WTC11 (cell line): ENCODE measurements around the gene FAM107A. TPM values are rescaled to one million over a fixed set of nuclear protein-coding genes. Genes with fewer than 3 reads are reported as not detected.

Experiments used
- ATAC-seq: fragments of 200-7000 bp; cut with Tn5 transposase; 2 replicates; pipeline ENCODE4 v1.10.0; 2021; ENCODE audit warnings: mild to moderate bottlenecking, moderate library complexity
- CTCF ChIA-PET: fragments of 300-600 bp; sonication (Branson Sonifier 250); formaldehyde crosslinking; loops from one replicate; lab custom pipeline; 2021; ENCODE audit warnings: antibody characterized with exemption; lab: Charles Lee
- POLR2A ChIA-PET: fragments of 350-600 bp; sonication (Branson Sonifier 250); formaldehyde crosslinking; loops from one replicate; lab custom pipeline; 2021; ENCODE audit warnings: antibody characterized with exemption; lab: Charles Lee
- DNase-seq: peaks from one replicate; pipeline ENCODE4 v3.0.0; 2021; ENCODE audit warnings: low spot score
- H3K27ac Mint-ChIP-seq: 2 replicates; pipeline ENCODE4 v1.8.0; 2021; ENCODE audit warnings: mixed read lengths
- H3K27me3 Mint-ChIP-seq: 2 replicates; pipeline ENCODE4 v1.8.0; 2021; ENCODE audit warnings: low read depth, mild to moderate bottlenecking, moderate library complexity, mixed read lengths
- H3K36me3 Mint-ChIP-seq: 2 replicates; pipeline ENCODE4 v1.8.0; 2021; ENCODE audit warnings: mixed read lengths
- H3K4me1 Mint-ChIP-seq: 2 replicates; pipeline ENCODE4 v1.8.0; 2022; ENCODE audit warnings: mixed read lengths
- H3K4me3 Mint-ChIP-seq: 2 replicates; pipeline ENCODE4 v1.8.0; 2021; ENCODE audit warnings: mild to moderate bottlenecking, moderate library complexity, mixed read lengths
- H3K9me3 Mint-ChIP-seq: 2 replicates; pipeline ENCODE4 v1.8.0; 2021; ENCODE audit warnings: mixed read lengths
- ESRRA ChIP-seq: sonication (generic); formaldehyde crosslinking; IDR thresholded peaks from 2 replicates; pipeline ENCODE4 v1.8.1; 2022; ENCODE audit warnings: mild to moderate bottlenecking, missing genetic modification reagents, borderline replicate concordance
- ETV6 ChIP-seq: sonication (generic); formaldehyde crosslinking; IDR thresholded peaks from 2 replicates; pipeline ENCODE4 v1.8.1; 2022; ENCODE audit warnings: mild to moderate bottlenecking, missing genetic modification reagents
- FOXJ3 ChIP-seq: sonication (generic); formaldehyde crosslinking; IDR thresholded peaks from 2 replicates; pipeline ENCODE4 v1.9.0; 2021; ENCODE audit warnings: missing genetic modification reagents, mild to moderate bottlenecking, borderline replicate concordance
- FOXP1 ChIP-seq: sonication (generic); formaldehyde crosslinking; IDR thresholded peaks from 2 replicates; pipeline ENCODE4 v1.8.0; 2022; ENCODE audit warnings: missing genetic modification reagents, mild to moderate bottlenecking, moderate library complexity, borderline replicate concordance
- NFE2L1 ChIP-seq: sonication (generic); formaldehyde crosslinking; IDR thresholded peaks from 2 replicates; pipeline ENCODE4 v1.8.1; 2023; ENCODE audit warnings: missing genetic modification reagents
- NR1H2 ChIP-seq: sonication (generic); formaldehyde crosslinking; IDR thresholded peaks from 2 replicates; pipeline ENCODE4 v1.9.0; 2021; ENCODE audit warnings: mild to moderate bottlenecking, moderate library complexity, missing genetic modification reagents
- NR3C1 ChIP-seq: sonication (generic); formaldehyde crosslinking; conservative IDR thresholded peaks from 2 replicates; pipeline ENCODE4 v1.8.1; 2023; ENCODE audit warnings: low read depth, mild to moderate bottlenecking, missing genetic modification reagents
- PREB ChIP-seq: sonication (generic); formaldehyde crosslinking; IDR thresholded peaks from 2 replicates; pipeline ENCODE4 v1.8.1; 2022; ENCODE audit warnings: mild to moderate bottlenecking, missing genetic modification reagents, moderate library complexity, borderline replicate concordance
- PRRX2 ChIP-seq: fragments of 250-450 bp; sonication (Bioruptor Pico); IDR thresholded peaks from 2 replicates; pipeline ENCODE4 v1.8.0; 2021; ENCODE audit warnings: mild to moderate bottlenecking
- SMAD4 ChIP-seq: sonication (generic); formaldehyde crosslinking; IDR thresholded peaks from 2 replicates; pipeline ENCODE4 v1.8.0; 2022; ENCODE audit warnings: mild to moderate bottlenecking, missing genetic modification reagents
- STAT6 ChIP-seq: sonication (generic); formaldehyde crosslinking; conservative IDR thresholded peaks from 2 replicates; pipeline ENCODE4 v1.8.1; 2023; ENCODE audit warnings: mild to moderate bottlenecking, low read depth, missing genetic modification reagents, moderate library complexity
- TEAD1 ChIP-seq: sonication (generic); formaldehyde crosslinking; IDR thresholded peaks from 2 replicates; pipeline ENCODE4 v1.8.0; 2022; ENCODE audit warnings: mild to moderate bottlenecking, missing genetic modification reagents
- TEAD4 ChIP-seq: sonication (generic); formaldehyde crosslinking; IDR thresholded peaks from 2 replicates; pipeline ENCODE4 v1.8.0; 2022; ENCODE audit warnings: mild to moderate bottlenecking, missing genetic modification reagents
- ZBTB21 ChIP-seq: sonication (generic); formaldehyde crosslinking; IDR thresholded peaks from 2 replicates; pipeline ENCODE4 v1.8.1; 2023; ENCODE audit warnings: mild to moderate bottlenecking, missing genetic modification reagents, borderline replicate concordance
- ZNF121 ChIP-seq: sonication (generic); formaldehyde crosslinking; IDR thresholded peaks from 2 replicates; pipeline ENCODE4 v1.8.0; 2023; ENCODE audit warnings: missing genetic modification reagents
- ZNF416 ChIP-seq: fragments of 250-450 bp; sonication (Bioruptor Pico); IDR thresholded peaks from 2 replicates; pipeline ENCODE4 v1.9.0; 2021; ENCODE audit warnings: mild to moderate bottlenecking, inconsistent platforms
- total RNA-seq: library from RNA; stranded (reverse); gene quantifications from 3 replicates; pipeline ENCODE4 v1.2.3, GENCODE V29; 2021
- TF ChIP-seq, protein P1 (sequence below): sonication (generic); formaldehyde crosslinking; conservative IDR thresholded peaks from 2 replicates; pipeline ENCODE4 v1.8.1; 2022; ENCODE audit warnings: mild to moderate bottlenecking, missing genetic modification reagents
- TF ChIP-seq, protein P2 (sequence below): fragments of 250-450 bp; sonication (Bioruptor Pico); IDR thresholded peaks from 2 replicates; pipeline ENCODE4 v1.9.0; 2021; ENCODE audit warnings: moderate library complexity, mild to moderate bottlenecking, inconsistent platforms, borderline replicate concordance
- TF ChIP-seq, protein P3 (sequence below): sonication (generic); formaldehyde crosslinking; IDR thresholded peaks from 2 replicates; pipeline ENCODE4 v1.8.1; 2022; ENCODE audit warnings: missing genetic modification reagents, borderline replicate concordance
- TF ChIP-seq, protein P4 (sequence below): fragments of 250-450 bp; sonication (Bioruptor Pico); IDR thresholded peaks from 2 replicates; pipeline ENCODE4 v1.9.0; 2021; ENCODE audit warnings: mild to moderate bottlenecking

The FAM107A gene
- total RNA-seq, 1 experiment from 2014 or later: 0.31 TPM

DNA sequence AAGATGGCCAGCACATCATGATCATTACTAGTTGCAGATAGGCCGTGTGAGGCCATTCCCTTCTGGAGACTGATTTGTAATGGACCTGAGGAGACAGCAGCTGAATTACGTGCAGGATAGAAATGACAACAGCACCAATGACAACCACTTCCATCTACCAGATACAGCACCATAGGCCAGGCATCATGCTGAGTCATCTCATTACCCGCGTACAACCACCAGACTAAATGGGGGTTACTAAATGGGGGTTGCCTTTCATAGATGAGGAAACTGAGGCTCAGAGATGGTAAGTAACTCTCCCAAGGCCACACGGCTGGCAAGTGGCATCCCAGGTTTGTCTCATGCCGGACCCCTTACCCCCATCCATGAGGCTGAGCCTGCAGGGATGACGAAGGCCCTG, 32.8 kb upstream of the FAM107A start:
- DNase-seq (no peak), ATAC-seq (no peak)
- no peaks in the 10 kb centered on the region for H3K9me3 Mint-ChIP-seq
- TF ChIP-seq TEAD1 (CRISPR knock-in tag): no peak
- no peak for TF ChIP-seq ETV6 (CRISPR knock-in tag)
- TF ChIP-seq, protein P1, sequence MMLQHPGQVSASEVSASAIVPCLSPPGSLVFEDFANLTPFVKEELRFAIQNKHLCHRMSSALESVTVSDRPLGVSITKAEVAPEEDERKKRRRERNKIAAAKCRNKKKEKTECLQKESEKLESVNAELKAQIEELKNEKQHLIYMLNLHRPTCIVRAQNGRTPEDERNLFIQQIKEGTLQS: no peak
- ChIA-PET POLR2A (no interaction called here), CTCF (no interaction called here)
- H3K4me3 Mint-ChIP-seq: no peak overlapping the region
- H3K27me3 Mint-ChIP-seq: no peaks in the 10 kb centered on the region; the same call in 1 of the 2 replicates
- H3K36me3 Mint-ChIP-seq: no peaks in the 10 kb centered on the region
- no peak overlapping the region for H3K27ac Mint-ChIP-seq
- H3K4me1 Mint-ChIP-seq: no peaks in the 10 kb centered on the region

- no peak for DNase-seq
- no peak for TF ChIP-seq ZBTB21 (CRISPR knock-in tag)
- no peak for TF ChIP-seq ZNF416 (CRISPR knock-in tag)
- TF ChIP-seq NR1H2 (CRISPR knock-in tag): no peak
- TF ChIP-seq STAT6: no peak
- TF ChIP-seq, protein P2, sequence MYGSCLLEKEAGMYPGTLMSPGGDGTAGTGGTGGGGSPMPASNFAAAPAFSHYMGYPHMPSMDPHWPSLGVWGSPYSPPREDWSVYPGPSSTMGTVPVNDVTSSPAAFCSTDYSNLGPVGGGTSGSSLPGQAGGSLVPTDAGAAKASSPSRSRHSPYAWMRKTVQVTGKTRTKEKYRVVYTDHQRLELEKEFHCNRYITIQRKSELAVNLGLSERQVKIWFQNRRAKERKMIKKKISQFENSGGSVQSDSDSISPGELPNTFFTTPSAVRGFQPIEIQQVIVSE (CRISPR knock-in tag): no peak
- no peak for TF ChIP-seq FOXP1 (CRISPR knock-in tag)
- no peak for TF ChIP-seq PRRX2 (CRISPR knock-in tag)
- TF ChIP-seq, protein P3, sequence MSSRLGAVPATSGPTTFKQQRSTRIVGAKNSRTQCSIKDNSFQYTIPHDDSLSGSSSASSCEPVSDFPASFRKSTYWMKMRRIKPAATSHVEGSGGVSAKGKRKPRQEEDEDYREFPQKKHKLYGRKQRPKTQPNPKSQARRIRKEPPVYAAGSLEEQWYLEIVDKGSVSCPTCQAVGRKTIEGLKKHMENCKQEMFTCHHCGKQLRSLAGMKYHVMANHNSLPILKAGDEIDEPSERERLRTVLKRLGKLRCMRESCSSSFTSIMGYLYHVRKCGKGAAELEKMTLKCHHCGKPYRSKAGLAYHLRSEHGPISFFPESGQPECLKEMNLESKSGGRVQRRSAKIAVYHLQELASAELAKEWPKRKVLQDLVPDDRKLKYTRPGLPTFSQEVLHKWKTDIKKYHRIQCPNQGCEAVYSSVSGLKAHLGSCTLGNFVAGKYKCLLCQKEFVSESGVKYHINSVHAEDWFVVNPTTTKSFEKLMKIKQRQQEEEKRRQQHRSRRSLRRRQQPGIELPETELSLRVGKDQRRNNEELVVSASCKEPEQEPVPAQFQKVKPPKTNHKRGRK (CRISPR knock-in tag): no peak
- TF ChIP-seq ESRRA (CRISPR knock-in tag): no peak
- TF ChIP-seq NR3C1 (CRISPR knock-in tag): no peak
- no peak for TF ChIP-seq FOXJ3
- no peak for TF ChIP-seq ZNF121 (CRISPR knock-in tag)
- no peak for TF ChIP-seq NFE2L1 (CRISPR knock-in tag)
- TF ChIP-seq, protein P4, sequence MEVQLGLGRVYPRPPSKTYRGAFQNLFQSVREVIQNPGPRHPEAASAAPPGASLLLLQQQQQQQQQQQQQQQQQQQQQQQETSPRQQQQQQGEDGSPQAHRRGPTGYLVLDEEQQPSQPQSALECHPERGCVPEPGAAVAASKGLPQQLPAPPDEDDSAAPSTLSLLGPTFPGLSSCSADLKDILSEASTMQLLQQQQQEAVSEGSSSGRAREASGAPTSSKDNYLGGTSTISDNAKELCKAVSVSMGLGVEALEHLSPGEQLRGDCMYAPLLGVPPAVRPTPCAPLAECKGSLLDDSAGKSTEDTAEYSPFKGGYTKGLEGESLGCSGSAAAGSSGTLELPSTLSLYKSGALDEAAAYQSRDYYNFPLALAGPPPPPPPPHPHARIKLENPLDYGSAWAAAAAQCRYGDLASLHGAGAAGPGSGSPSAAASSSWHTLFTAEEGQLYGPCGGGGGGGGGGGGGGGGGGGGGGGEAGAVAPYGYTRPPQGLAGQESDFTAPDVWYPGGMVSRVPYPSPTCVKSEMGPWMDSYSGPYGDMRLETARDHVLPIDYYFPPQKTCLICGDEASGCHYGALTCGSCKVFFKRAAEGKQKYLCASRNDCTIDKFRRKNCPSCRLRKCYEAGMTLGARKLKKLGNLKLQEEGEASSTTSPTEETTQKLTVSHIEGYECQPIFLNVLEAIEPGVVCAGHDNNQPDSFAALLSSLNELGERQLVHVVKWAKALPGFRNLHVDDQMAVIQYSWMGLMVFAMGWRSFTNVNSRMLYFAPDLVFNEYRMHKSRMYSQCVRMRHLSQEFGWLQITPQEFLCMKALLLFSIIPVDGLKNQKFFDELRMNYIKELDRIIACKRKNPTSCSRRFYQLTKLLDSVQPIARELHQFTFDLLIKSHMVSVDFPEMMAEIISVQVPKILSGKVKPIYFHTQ (CRISPR knock-in tag): no peak
- TF ChIP-seq ETV6 (CRISPR knock-in tag): no peak
- TF ChIP-seq SMAD4 (CRISPR knock-in tag): no peak
- TF ChIP-seq TEAD4 (CRISPR knock-in tag): no peak
- no peak for TF ChIP-seq PREB (CRISPR knock-in tag)
- Mint-ChIP-seq H3K27me3 (peaks cover 2% of the 10 kb centered on the region; the same call in 1 of the 2 replicates), H3K4me3 (no peak overlapping the region), H3K27ac (no peak overlapping the region), H3K9me3 (peaks cover 5% of the 10 kb centered on the region; the same call in 1 of the 2 replicates), H3K36me3 (no peaks in the 10 kb centered on the region), H3K4me1 (no peaks in the 10 kb centered on the region)
- ChIA-PET POLR2A (no interaction called here), CTCF (no interaction called here)
- no peak for ATAC-seq
These were observed 31.5 kb upstream of the FAM107A start for GRCh38 chr3:58608648-58609047.
